MV-4-11 (cell line): ENCODE data around the gene LGALS7B.
"Not testable (repeated sequence)": the region's sequence is repeated elsewhere in the genome, so short reads cannot be mapped to it uniquely, and the experiment has no call there.

Source experiments
- DNase-seq: peaks from one replicate; lab custom pipeline; 2025; lab: John Stamatoyannopoulos, UW

LGALS7B gene

GRCh38 chr19:38797781-38798180 is 8.8 kb downstream of the LGALS7B start:
- not testable (repeated sequence) for DNase-seq

- DNase-seq, result no peak
Observed at GRCh38 chr19:38799104-38799503, 10.1 kb downstream of the LGALS7B start.

GRCh38 chr19:38800577-38801347 is 11.8 kb downstream of the LGALS7B start:
- no peak for DNase-seq

- DNase-seq, result no peak
Observed at GRCh38 chr19:38801359-38802095, 12.5 kb downstream of the LGALS7B start.

GRCh38 chr19:38803543-38803942 is 14.5 kb downstream of the LGALS7B start:
- DNase-seq, result no peak

GRCh38 chr19:38805180-38805579 is 16.2 kb downstream of the LGALS7B start:
- no peak for DNase-seq

- no peak for DNase-seq
Observed at GRCh38 chr19:38806371-38806770, 17.4 kb downstream of the LGALS7B start.

GRCh38 chr19:38807374-38808098 is 18.5 kb downstream of the LGALS7B start:
- DNase-seq, result not testable (repeated sequence)

GRCh38 chr19:38808741-38809140 is 19.7 kb downstream of the LGALS7B start:
- no peak for DNase-seq

GRCh38 chr19:38809592-38810252 is 20.7 kb downstream of the LGALS7B start:
- no peak for DNase-seq

GRCh38 chr19:38812009-38812840 is 23.2 kb downstream of the LGALS7B start:
- DNase-seq, result no peak

- DNase-seq, result no peak
Observed at GRCh38 chr19:38812841-38813320, 23.9 kb downstream of the LGALS7B start, which contains the start of gene LGALS4. Gene LGALS4 (minus strand): TSS chr19:38812945. CDS start chr19:38812886, 59 bp downstream.

GRCh38 chr19:38813323-38813722 is 24.3 kb downstream of the LGALS7B start:
- DNase-seq, result no peak

GRCh38 chr19:38813932-38814331 is 24.9 kb downstream of the LGALS7B start:
- DNase-seq, result not testable (repeated sequence)

- peak; percentile 50 for DNase-seq
Observed at GRCh38 chr19:38815059-38816001, 26.3 kb downstream of the LGALS7B start.

GRCh38 chr19:38816131-38816750 is 27.2 kb downstream of the LGALS7B start:
- no peak for DNase-seq

GRCh38 chr19:38817081-38817480 is 28.1 kb downstream of the LGALS7B start:
- DNase-seq, result no peak

GRCh38 chr19:38819231-38819920 is 30.4 kb downstream of the LGALS7B start:
- no peak for DNase-seq
